ENCODE measurements around the gene MAPK8IP2.

DNA sequence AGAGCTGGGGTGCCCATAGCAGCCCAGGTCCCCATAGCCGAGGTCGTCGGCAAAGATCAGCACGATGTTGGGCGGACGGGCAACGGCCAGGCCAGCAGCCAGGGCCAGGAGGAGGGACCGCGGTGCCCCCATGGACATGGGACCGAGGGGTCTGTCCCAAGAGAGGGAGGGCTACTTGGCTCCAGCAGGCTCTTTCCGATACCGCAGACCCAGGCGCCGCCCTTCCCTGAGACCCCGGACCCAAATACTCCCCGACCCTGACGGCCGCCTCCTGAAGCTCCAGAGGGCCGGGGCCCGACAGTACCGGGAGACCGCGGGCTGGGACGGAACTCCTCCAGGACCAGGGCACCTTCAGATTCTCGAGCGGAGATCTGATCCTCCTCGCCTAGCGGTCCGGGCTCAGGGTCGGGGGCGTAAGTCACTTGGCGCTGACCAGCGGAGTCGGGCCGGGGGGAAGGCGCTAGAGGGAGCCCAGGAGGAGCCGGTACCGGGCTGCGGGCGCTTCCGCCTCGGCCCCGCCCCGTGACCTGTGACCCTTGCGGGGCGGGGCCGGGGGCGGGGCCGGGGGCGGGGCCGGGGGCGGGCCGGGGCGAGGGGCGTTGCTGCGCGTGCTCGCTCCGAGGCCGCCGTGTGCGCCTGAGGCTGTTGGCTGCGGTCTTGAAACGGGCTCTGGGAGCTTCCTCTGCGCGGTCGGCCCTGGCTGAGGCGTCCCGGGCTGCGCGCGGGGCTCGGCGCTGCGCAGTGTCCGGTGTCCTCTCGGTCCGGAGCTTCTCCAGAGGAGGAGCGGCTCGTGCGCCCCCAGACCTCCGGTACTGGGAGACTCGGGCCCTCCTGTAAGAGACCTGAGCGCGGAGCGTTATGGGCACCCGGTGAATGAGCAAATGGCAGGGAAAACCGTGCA, 27.3 kb downstream of the MAPK8IP2 start, which contains the start of gene ARSA:
- TF ChIP-seq, protein P1, sequence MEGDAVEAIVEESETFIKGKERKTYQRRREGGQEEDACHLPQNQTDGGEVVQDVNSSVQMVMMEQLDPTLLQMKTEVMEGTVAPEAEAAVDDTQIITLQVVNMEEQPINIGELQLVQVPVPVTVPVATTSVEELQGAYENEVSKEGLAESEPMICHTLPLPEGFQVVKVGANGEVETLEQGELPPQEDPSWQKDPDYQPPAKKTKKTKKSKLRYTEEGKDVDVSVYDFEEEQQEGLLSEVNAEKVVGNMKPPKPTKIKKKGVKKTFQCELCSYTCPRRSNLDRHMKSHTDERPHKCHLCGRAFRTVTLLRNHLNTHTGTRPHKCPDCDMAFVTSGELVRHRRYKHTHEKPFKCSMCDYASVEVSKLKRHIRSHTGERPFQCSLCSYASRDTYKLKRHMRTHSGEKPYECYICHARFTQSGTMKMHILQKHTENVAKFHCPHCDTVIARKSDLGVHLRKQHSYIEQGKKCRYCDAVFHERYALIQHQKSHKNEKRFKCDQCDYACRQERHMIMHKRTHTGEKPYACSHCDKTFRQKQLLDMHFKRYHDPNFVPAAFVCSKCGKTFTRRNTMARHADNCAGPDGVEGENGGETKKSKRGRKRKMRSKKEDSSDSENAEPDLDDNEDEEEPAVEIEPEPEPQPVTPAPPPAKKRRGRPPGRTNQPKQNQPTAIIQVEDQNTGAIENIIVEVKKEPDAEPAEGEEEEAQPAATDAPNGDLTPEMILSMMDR (IDR thresholded peaks at IDR 0.05; ENCODE audit: insufficient read depth, low read length, poor library complexity, severe bottlenecking) = peak; percentile 22
- no peak for TF ChIP-seq EZH2phosphoT487 (conservative IDR thresholded peaks at IDR 0.05; ENCODE audit: low read length)
